ENCODE data around the gene NES.

DNA sequence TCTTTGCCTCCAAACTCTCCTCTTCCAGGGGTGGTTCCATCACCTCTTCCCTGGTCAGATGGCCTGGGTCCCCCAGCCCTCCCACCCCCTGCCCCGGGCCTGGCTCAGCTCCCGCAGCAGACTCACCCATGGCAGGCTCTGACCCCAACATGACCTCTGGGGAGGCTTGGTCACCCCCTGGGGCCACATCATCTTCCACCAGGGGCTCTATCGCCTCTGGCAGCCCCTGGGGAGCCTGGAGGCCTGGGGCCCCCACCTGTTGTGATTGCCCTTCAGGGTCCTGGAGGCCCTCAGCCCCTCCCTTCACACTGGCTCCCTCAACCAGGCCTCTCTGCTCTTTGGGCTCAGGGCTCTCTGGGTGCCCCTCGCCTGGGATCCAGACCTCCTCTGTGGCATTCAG lies 6.4 kb downstream of the NES start:
- TF ChIP-seq, protein P1, sequence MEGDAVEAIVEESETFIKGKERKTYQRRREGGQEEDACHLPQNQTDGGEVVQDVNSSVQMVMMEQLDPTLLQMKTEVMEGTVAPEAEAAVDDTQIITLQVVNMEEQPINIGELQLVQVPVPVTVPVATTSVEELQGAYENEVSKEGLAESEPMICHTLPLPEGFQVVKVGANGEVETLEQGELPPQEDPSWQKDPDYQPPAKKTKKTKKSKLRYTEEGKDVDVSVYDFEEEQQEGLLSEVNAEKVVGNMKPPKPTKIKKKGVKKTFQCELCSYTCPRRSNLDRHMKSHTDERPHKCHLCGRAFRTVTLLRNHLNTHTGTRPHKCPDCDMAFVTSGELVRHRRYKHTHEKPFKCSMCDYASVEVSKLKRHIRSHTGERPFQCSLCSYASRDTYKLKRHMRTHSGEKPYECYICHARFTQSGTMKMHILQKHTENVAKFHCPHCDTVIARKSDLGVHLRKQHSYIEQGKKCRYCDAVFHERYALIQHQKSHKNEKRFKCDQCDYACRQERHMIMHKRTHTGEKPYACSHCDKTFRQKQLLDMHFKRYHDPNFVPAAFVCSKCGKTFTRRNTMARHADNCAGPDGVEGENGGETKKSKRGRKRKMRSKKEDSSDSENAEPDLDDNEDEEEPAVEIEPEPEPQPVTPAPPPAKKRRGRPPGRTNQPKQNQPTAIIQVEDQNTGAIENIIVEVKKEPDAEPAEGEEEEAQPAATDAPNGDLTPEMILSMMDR (IDR thresholded peaks at IDR 0.05) = no peak
- TF ChIP-seq RAD21 (conservative IDR thresholded peaks at IDR 0.05 in 1 of 2, IDR thresholded peaks at IDR 0.05 in 1 of 2) (no peak), EP300 (IDR thresholded peaks at IDR 0.05) (no peak), POLR2A (IDR thresholded peaks at IDR 0.05; ENCODE audit: low read length) (no peak)

Measured in A549 (cell line).